PC-3 (cell line): ENCODE results near the gene USP19.

ENCODE experiments used
- EZH2 ChIP-seq: fragments of 300-600 bp; sonication (generic); IDR thresholded peaks from one replicate; pipeline ENCODE4 v1.6.1; 2017; ENCODE audit warnings: antibody characterized with exemption, mild to moderate bottlenecking, low read length; ENCODE audit not compliant: unreplicated experiment
- TF ChIP-seq, protein P1 (sequence below): fragments of 300-600 bp; sonication (generic); conservative IDR thresholded peaks from 2 replicates; pipeline ENCODE4 v1.5.1; 2017; ENCODE audit warnings: antibody characterized with exemption, low read depth, mild to moderate bottlenecking, low read length

DNA sequence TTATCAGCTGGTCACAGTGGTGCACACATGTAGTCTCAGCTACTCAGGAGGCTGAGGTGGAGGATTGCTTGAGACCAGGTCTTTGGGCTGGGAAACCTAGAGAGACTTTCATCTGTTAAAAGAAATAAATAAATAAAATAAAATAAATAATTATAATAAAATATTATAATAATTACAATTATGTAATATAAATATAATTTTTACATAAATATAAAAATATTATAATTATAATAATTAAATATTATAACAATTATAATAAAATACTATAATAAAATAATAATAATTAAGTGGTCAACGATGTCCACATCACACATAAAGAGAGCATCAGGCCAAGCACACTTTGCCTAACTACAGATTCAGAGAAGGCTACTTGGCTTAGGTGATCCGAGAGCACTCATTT, 41.4 kb downstream of the USP19 start:
- TF ChIP-seq, protein P1, sequence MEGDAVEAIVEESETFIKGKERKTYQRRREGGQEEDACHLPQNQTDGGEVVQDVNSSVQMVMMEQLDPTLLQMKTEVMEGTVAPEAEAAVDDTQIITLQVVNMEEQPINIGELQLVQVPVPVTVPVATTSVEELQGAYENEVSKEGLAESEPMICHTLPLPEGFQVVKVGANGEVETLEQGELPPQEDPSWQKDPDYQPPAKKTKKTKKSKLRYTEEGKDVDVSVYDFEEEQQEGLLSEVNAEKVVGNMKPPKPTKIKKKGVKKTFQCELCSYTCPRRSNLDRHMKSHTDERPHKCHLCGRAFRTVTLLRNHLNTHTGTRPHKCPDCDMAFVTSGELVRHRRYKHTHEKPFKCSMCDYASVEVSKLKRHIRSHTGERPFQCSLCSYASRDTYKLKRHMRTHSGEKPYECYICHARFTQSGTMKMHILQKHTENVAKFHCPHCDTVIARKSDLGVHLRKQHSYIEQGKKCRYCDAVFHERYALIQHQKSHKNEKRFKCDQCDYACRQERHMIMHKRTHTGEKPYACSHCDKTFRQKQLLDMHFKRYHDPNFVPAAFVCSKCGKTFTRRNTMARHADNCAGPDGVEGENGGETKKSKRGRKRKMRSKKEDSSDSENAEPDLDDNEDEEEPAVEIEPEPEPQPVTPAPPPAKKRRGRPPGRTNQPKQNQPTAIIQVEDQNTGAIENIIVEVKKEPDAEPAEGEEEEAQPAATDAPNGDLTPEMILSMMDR = no peak
- no peak for TF ChIP-seq EZH2
